ENCODE data around the gene CCNI2.

DNA sequence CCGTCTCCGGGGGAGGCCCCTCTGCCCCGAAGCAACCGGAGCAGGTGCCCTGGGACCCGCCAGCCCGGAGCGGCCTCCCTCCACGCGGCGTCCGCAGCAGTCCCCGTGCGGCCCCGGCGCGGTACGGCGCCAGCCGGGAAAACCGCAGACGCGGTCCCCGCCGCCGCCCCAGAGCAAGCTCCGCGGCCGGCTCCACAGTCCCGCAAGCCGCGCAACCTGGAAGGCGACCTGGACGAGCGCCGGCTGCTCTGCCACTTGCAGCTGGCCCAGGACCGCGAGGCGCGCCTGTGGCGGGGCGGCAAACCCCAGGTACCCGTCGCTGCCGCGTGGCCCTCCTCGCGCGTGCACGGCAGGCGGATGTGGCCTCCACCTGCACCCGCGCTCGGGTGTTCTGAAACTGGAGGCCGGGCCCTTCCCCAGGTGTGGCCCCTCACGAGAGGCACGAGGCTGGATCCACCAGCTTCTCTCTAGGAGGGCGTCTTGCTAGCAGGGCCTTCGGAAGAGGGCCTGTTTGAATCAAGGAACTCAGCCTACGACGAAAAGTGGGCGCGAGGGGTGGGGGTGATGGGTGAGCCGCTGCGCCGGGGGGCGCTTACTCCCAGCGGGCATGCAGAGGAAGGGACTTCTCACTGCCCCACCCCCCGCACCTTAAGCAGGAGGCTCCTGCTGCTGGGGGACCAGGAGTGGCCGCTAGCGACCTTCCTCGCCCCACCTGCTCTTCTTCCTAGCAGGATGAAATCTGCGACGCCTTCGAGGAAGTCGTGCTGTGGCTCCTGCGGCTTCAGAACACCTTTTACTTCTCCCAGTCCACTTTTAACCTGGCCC lies 602 bp downstream of the CCNI2 start:
- TF ChIP-seq, protein P1, sequence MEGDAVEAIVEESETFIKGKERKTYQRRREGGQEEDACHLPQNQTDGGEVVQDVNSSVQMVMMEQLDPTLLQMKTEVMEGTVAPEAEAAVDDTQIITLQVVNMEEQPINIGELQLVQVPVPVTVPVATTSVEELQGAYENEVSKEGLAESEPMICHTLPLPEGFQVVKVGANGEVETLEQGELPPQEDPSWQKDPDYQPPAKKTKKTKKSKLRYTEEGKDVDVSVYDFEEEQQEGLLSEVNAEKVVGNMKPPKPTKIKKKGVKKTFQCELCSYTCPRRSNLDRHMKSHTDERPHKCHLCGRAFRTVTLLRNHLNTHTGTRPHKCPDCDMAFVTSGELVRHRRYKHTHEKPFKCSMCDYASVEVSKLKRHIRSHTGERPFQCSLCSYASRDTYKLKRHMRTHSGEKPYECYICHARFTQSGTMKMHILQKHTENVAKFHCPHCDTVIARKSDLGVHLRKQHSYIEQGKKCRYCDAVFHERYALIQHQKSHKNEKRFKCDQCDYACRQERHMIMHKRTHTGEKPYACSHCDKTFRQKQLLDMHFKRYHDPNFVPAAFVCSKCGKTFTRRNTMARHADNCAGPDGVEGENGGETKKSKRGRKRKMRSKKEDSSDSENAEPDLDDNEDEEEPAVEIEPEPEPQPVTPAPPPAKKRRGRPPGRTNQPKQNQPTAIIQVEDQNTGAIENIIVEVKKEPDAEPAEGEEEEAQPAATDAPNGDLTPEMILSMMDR (conservative IDR thresholded peaks at IDR 0.05; ENCODE audit: low read depth, low read length): no peak
- no peak for TF ChIP-seq EZH2 (IDR thresholded peaks at IDR 0.05; ENCODE audit: borderline replicate concordance, low read depth, low read length, poor library complexity, severe bottlenecking)
